HFF-Myc (cell line): ENCODE data around the gene KLF13.

ENCODE experiments used
- DNase-seq: peaks from one replicate; pipeline ENCODE4 v3.0.0-alpha.2; 2011; ENCODE audit warnings: low read depth; ENCODE audit errors: extremely low read depth
- H3K4me3 ChIP-seq: replicated peaks from 2 replicates; pipeline ENCODE4 v1.5.1; 2011; ENCODE audit warnings: low read depth, mild to moderate bottlenecking, control low read depth, low read length
- CTCF ChIP-seq: IDR thresholded peaks from 2 replicates; pipeline ENCODE4 v1.5.1; 2012; ENCODE audit warnings: mild to moderate bottlenecking, low read depth, low read length, control low read depth; ENCODE audit errors: missing control alignments

KLF13 gene

GRCh38 chr15:31280046-31280830 is 46.4 kb upstream of the KLF13 start:
- no peak overlapping the region for H3K4me3 ChIP-seq
- no peak for DNase-seq
- no peak for TF ChIP-seq CTCF

- no peak overlapping the region for H3K4me3 ChIP-seq
- TF ChIP-seq CTCF, result no peak
- no peak for DNase-seq
Observed at GRCh38 chr15:31280831-31281216, 45.8 kb upstream of the KLF13 start.

GRCh38 chr15:31283043-31283442 is 43.6 kb upstream of the KLF13 start:
- H3K4me3 ChIP-seq, result no peak overlapping the region
- no peak for DNase-seq
- no peak for TF ChIP-seq CTCF

- H3K4me3 ChIP-seq, result no peak overlapping the region
- DNase-seq, result no peak
- TF ChIP-seq CTCF, result no peak
Observed at GRCh38 chr15:31285772-31286261, 40.8 kb upstream of the KLF13 start.

GRCh38 chr15:31291048-31291578 is 35.5 kb upstream of the KLF13 start:
- no peak for TF ChIP-seq CTCF

GRCh38 chr15:31292391-31293015 is 34.1 kb upstream of the KLF13 start:
- no peak for TF ChIP-seq CTCF
- H3K4me3 ChIP-seq, result no peak overlapping the region
- DNase-seq, result no peak

More at GRCh38 chr15:31291048-31291578, 35.5 kb upstream of the KLF13 start:
- no peak overlapping the region for H3K4me3 ChIP-seq
- no peak for DNase-seq
